Activated CD4-positive, alpha-beta T cell treated with anti-CD3 and anti-CD28 coated beads for 24 hours (primary cell): Measurements from ENCODE around the gene VWA7.

Source experiments
- DNase-seq, 2 donors: peaks; one replicate each; pipeline ENCODE4 v3.0.0-alpha.2; 2020; ENCODE audit warnings: low read depth in 2 of 2

Gene VWA7

GRCh38 chr6:31758281-31758680 lies 18.8 kb downstream of the VWA7 start:
- DNase-seq = no peak

- no peak for DNase-seq
Observed at GRCh38 chr6:31752739-31753319, 24.3 kb downstream of the VWA7 start.

- DNase-seq = no peak
Observed at GRCh38 chr6:31750411-31751022, 26.6 kb downstream of the VWA7 start.

GRCh38 chr6:31749301-31750036 lies 27.7 kb downstream of the VWA7 start:
- DNase-seq = no peak

- no peak for DNase-seq
Observed at GRCh38 chr6:31744422-31744821, 32.7 kb downstream of the VWA7 start.

GRCh38 chr6:31742894-31743293 lies 34.2 kb downstream of the VWA7 start:
- no peak for DNase-seq

GRCh38 chr6:31741815-31742214 lies 35.3 kb downstream of the VWA7 start:
- DNase-seq = no peak

GRCh38 chr6:31740397-31741223 lies 36.5 kb downstream of the VWA7 start:
- no peak for DNase-seq

- peak; percentile 95 for DNase-seq
Observed at GRCh38 chr6:31739639-31740396, 37.3 kb downstream of the VWA7 start, which contains the start of gene MSH5. Gene MSH5 (plus strand): TSS chr6:31740005. CDS start chr6:31740467, 462 bp downstream.

GRCh38 chr6:31737991-31738979 lies 38.8 kb downstream of the VWA7 start:
- DNase-seq = peak in 1 of 2 donors; percentile 24

GRCh38 chr6:31737315-31737990 lies 39.7 kb downstream of the VWA7 start:
- no peak for DNase-seq

- DNase-seq = no peak
Observed at GRCh38 chr6:31736768-31737314, 40.3 kb downstream of the VWA7 start.

- DNase-seq = peak; percentile 67 to 76
Observed at GRCh38 chr6:31736021-31736767, 40.9 kb downstream of the VWA7 start, which contains the start of gene CLIC1. Gene CLIC1 (minus strand): TSS chr6:31736530. CDS start chr6:31736300, 230 bp downstream.

- peak in 1 of 2 donors; percentile 25 for DNase-seq
Observed at GRCh38 chr6:31734821-31735406, 42.2 kb downstream of the VWA7 start.

GRCh38 chr6:31734247-31734820 lies 42.8 kb downstream of the VWA7 start:
- no peak for DNase-seq

GRCh38 chr6:31733734-31734133 lies 43.4 kb downstream of the VWA7 start:
- no peak for DNase-seq

GRCh38 chr6:31732029-31732428 lies 45.1 kb downstream of the VWA7 start:
- DNase-seq = no peak
